Endothelial cell of umbilical vein (primary cell): ENCODE data around the gene CALHM6.

ENCODE experiments used
- TF ChIP-seq, protein P1 (sequence below), 2 donors: IDR thresholded peaks; 1 replicate in 1 of 2; 2 replicates in 1 of 2; pipeline ENCODE4 v1.5.1; 2011; ENCODE audit warnings: low read length in 2 of 2, mild to moderate bottlenecking in 2 of 2, moderate library complexity in 2 of 2, control low read depth in 1 of 2, inconsistent platforms in 1 of 2, low read depth in 1 of 2; ENCODE audit not compliant: insufficient read depth in 1 of 2; ENCODE audit errors: extremely low read depth in 1 of 2
- TF ChIP-seq, protein P2 (sequence below): IDR thresholded peaks from 2 replicates; pipeline ENCODE4 v1.6.1; 2011; ENCODE audit not compliant: insufficient read depth, insufficient read length

DNA sequence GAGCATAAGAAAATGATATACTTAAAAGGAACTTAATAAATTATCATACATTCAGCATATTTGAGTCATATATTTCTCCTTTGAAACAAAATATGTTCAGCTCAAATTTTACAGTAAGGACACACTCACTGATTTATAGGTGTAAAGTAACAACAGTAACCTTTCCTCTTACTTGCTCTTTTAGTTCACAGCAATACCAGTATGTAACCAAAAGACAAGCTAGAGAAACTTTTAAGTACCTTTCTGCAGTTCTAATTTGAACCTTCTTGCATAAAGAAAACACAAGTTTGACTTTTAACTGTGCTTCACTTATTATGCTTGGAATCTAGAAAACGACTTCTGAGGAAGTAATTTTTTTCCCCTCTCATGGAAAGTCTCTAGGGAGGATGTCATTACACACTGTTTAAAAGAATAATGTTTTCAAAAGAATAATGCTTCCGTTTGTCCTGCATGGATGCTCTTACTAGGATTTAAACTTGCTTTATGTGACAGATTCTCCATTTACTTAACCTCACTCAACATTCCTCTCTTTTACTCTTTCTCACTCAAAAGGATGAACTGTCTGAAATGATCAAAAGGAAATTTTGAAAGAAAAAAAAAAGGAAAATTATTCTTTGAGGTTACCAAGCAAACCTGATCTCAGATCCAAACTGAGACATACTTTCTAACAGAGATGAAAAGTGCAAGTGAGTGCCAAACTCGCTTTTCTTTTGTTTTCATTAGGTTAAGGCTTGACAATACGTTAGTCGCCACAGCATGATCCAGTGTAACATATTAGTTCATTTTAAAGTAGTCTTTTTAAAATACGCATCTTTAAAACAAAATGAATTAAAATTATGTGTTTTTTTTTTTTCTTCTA is 22.4 kb upstream of the CALHM6 start:
- TF ChIP-seq, protein P1, sequence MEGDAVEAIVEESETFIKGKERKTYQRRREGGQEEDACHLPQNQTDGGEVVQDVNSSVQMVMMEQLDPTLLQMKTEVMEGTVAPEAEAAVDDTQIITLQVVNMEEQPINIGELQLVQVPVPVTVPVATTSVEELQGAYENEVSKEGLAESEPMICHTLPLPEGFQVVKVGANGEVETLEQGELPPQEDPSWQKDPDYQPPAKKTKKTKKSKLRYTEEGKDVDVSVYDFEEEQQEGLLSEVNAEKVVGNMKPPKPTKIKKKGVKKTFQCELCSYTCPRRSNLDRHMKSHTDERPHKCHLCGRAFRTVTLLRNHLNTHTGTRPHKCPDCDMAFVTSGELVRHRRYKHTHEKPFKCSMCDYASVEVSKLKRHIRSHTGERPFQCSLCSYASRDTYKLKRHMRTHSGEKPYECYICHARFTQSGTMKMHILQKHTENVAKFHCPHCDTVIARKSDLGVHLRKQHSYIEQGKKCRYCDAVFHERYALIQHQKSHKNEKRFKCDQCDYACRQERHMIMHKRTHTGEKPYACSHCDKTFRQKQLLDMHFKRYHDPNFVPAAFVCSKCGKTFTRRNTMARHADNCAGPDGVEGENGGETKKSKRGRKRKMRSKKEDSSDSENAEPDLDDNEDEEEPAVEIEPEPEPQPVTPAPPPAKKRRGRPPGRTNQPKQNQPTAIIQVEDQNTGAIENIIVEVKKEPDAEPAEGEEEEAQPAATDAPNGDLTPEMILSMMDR (IDR thresholded peaks at IDR 0.05; ENCODE audit: extremely low read depth in 1 of 2, insufficient read depth in 1 of 2, low read depth in 1 of 2, low read length in 2 of 2): no peak
- TF ChIP-seq, protein P2, sequence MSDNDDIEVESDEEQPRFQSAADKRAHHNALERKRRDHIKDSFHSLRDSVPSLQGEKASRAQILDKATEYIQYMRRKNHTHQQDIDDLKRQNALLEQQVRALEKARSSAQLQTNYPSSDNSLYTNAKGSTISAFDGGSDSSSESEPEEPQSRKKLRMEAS: no peak
